ENCODE results near the gene HTRA1. TPM values are rescaled to one million over a fixed set of nuclear protein-coding genes. Genes with fewer than 3 reads are reported as not detected.

HTRA1 gene
- total RNA-seq, 1 donor from 2014 or later: 35.7 TPM

DNA sequence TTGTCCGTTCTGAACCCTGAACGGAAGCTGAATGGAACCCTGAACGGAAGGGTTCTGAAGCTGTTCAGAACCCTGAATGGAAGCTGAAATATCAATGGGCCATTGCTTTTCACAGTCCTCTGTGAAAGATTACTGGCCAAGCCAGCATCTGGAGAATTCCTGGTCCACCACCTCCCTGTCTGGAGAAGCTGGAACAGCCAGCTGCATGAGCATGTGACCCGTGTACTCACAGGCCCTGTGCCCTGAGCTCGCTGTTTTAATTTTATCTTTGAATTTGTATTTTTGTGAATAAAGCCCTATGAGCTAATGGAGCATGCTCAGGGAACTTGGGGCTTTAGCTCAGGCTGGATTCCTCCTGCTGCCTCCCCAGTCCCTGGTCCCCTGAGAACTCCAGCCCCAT, 37.2 kb downstream of the HTRA1 start:
- H3K4me3 ChIP-seq (ENCODE audit: low read depth, low read length): no peak overlapping the region
- TF ChIP-seq CTCF (conservative IDR thresholded peaks at IDR 0.05; ENCODE audit: low read depth, low read length): no peak
- DNase-seq (ENCODE audit: low read depth): no peak

DNA sequence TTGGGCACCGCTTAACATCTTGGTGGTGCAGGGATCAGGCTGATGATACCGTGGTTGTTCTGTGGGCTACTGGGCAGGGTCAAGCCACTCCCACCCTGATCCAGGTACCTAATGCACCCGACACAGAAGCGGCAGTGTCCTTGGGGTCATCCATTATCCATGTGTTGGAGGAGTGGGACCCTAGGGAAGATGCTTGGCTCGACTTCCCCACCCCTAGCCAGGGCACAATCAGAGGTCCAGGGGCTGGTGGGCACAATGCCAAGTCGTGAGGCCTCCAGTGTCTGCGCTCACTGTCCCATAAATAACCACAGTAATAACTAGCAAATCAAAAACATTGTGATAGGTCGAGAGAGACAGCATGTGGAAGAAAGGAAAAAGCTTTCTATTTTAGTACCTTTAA, 37.7 kb downstream of the HTRA1 start:
- TF ChIP-seq CTCF (conservative IDR thresholded peaks at IDR 0.05; ENCODE audit: low read depth, low read length): no peak

GRCh38 chr10:122499491-122499941, 38.2 kb downstream of the HTRA1 start:
- no peak overlapping the region for H3K4me3 ChIP-seq (ENCODE audit: low read depth, low read length)
- DNase-seq (ENCODE audit: low read depth): no peak
- TF ChIP-seq CTCF (conservative IDR thresholded peaks at IDR 0.05; ENCODE audit: low read depth, low read length): no peak

More for the DNA sequence above, 37.7 kb downstream of the HTRA1 start:
- DNase-seq (ENCODE audit: low read depth): no peak
- H3K4me3 ChIP-seq (ENCODE audit: low read depth, low read length): no peak overlapping the region

GRCh38 chr10:122500194-122500593, 38.8 kb downstream of the HTRA1 start:
- no peak for DNase-seq (ENCODE audit: low read depth)
- no peak for TF ChIP-seq CTCF (conservative IDR thresholded peaks at IDR 0.05; ENCODE audit: low read depth, low read length)
- H3K4me3 ChIP-seq (ENCODE audit: low read depth, low read length): no peak overlapping the region

- TF ChIP-seq CTCF (conservative IDR thresholded peaks at IDR 0.05; ENCODE audit: low read depth, low read length): no peak
These were observed 39.4 kb downstream of the HTRA1 start for GRCh38 chr10:122500726-122501125.

GRCh38 chr10:122503012-122503411, 41.7 kb downstream of the HTRA1 start:
- no peak for DNase-seq (ENCODE audit: low read depth)
- H3K4me3 ChIP-seq (ENCODE audit: low read depth, low read length): no peak overlapping the region
- TF ChIP-seq CTCF (conservative IDR thresholded peaks at IDR 0.05; ENCODE audit: low read depth, low read length): no peak

More at GRCh38 chr10:122500726-122501125, 39.4 kb downstream of the HTRA1 start:
- DNase-seq (ENCODE audit: low read depth): no peak
- no peak overlapping the region for H3K4me3 ChIP-seq (ENCODE audit: low read depth, low read length)

DNA sequence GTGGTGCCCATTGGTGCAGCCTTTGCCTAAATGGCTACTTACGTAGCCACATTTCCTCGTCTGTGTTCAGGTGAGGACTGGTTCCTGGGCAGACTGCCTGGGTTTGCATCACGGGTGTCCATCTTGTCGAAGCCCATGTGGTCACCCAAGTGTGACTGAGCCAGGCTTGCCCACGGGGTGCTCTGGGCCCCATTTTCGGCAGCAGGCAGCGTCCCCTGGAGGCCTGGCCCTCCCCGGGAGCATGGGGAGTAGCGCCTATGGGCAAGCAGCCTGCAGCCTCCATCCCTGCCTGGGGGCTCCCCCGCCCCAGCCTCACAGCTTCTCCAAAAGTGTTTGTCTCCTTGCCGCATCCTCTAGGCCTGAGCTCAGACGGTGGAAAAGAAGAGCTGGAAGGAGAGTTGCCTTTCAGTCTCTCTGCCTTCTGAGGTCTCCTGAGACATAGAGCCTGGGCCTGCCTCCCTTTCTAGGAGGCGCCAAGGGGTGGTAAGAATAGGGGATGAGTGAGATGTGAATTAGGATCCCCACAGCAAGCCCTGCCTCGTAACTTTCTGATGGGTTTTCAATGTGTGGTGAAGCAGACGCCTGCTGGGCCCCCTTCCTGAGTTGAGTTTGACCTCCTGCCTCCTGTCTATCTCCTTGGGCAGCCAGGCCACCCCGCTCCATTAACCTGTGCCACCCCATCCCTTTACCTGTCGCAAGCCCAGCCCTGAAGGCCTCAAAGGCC, 42.7 kb downstream of the HTRA1 start:
- TF ChIP-seq CTCF (conservative IDR thresholded peaks at IDR 0.05; ENCODE audit: low read depth, low read length): no peak
- no peak for DNase-seq (ENCODE audit: low read depth)
- H3K4me3 ChIP-seq (ENCODE audit: low read depth, low read length): no peak overlapping the region

All from epithelial cell of proximal tubule (primary cell).